ENCODE results near the gene LINGO3. TPM values are rescaled to one million over a fixed set of nuclear protein-coding genes. Genes with fewer than 3 reads are reported as not detected.

LINGO3 gene
- total RNA-seq, 6 experiments from 2014 or later = not detected

- Histone ChIP-seq H3K4me1 (no peaks in the 10 kb centered on the region), H3K27me3 (peaks cover 0 to 7% of the 10 kb centered on the region in 2 donors), H3K9me3 (no peaks in the 10 kb centered on the region), H3K4me3 (no peak overlapping the region), H3K36me3 (no peaks in the 10 kb centered on the region), H3K27ac (no peak overlapping the region)
- TF ChIP-seq POLR2A (IDR thresholded peaks at IDR 0.05) (no peak), CTCF (IDR thresholded peaks at IDR 0.05) (no peak)
- DNase-seq (no peak), ATAC-seq (no peak)
- 39% methylated on average over 20 of the region's 28 CpGs for whole genome bisulfite sequencing (ENCODE audit: insufficient coverage, low coverage, low lambda C conversion rate, missing lambda C conversion rate)
- intact Hi-C loops (cut with DNase I) = loop anchor here in 1 of 2 donors (10.0 kb wide), 1 partner anchor 78 kb away; the partner anchor contains the start of genes PLEKHJ1 and SF3A2
Observed at GRCh38 chr19:2312820-2313501, 5.0 kb upstream of the LINGO3 start.

- no peaks in the 10 kb centered on the region for H3K9me3 ChIP-seq
- intact Hi-C loops (cut with DNase I) = loop anchor here in 1 of 2 donors (10.0 kb wide), 1 partner anchor 76 kb away; the partner anchor contains the start of genes PLEKHJ1 and SF3A2
- no peak overlapping the region for H3K27ac ChIP-seq
- no peak for ATAC-seq
- H3K4me3 ChIP-seq = no peak overlapping the region
- H3K36me3 ChIP-seq = no peaks in the 10 kb centered on the region
- peaks cover 0 to 7% of the 10 kb centered on the region in 2 donors for H3K27me3 ChIP-seq
- no peak for DNase-seq
- no peaks in the 10 kb centered on the region for H3K4me1 ChIP-seq
- no peak for TF ChIP-seq CTCF (IDR thresholded peaks at IDR 0.05)
- TF ChIP-seq POLR2A (IDR thresholded peaks at IDR 0.05) = no peak
- WGBS (ENCODE audit: insufficient coverage, low coverage, low lambda C conversion rate, missing lambda C conversion rate) = 89% methylated on average over 4 of the region's 4 CpGs
Observed at GRCh38 chr19:2311093-2311492, 3.1 kb upstream of the LINGO3 start.

- no peaks in the 10 kb centered on the region for H3K4me1 ChIP-seq
- peaks cover 0 to 7% of the 10 kb centered on the region in 2 donors for H3K27me3 ChIP-seq
- WGBS (ENCODE audit: insufficient coverage, low coverage, low lambda C conversion rate, missing lambda C conversion rate) = no CpG with 5 or more reads among the region's 17 CpGs
- peak in 2 of 4 donors; percentile 12 to 17 for ATAC-seq
- H3K27ac ChIP-seq = no peak overlapping the region
- H3K4me3 ChIP-seq = no peak overlapping the region
- H3K9me3 ChIP-seq = no peaks in the 10 kb centered on the region
- intact Hi-C loops (cut with DNase I) = loop anchor here in 1 of 2 donors (10.0 kb wide), 1 partner anchor 75 kb away; the partner anchor contains the start of genes PLEKHJ1 and SF3A2
- DNase-seq = no peak
- no peaks in the 10 kb centered on the region for H3K36me3 ChIP-seq
- TF ChIP-seq POLR2A (IDR thresholded peaks at IDR 0.05) = no peak
- TF ChIP-seq CTCF (IDR thresholded peaks at IDR 0.05) = no peak
Observed at GRCh38 chr19:2309734-2310362, 1.9 kb upstream of the LINGO3 start.

GRCh38 chr19:2307518-2308012 lies 389 bp downstream of the LINGO3 start:
- no peak for ATAC-seq
- H3K9me3 ChIP-seq = no peaks in the 10 kb centered on the region
- intact Hi-C loops (cut with DNase I) = no loop called here
- DNase-seq = no peak
- TF ChIP-seq CTCF (IDR thresholded peaks at IDR 0.05) (no peak), POLR2A (IDR thresholded peaks at IDR 0.05) (no peak)
- peaks cover 0 to under 1% of the 10 kb centered on the region in 2 donors for H3K27me3 ChIP-seq
- H3K27ac ChIP-seq = no peak overlapping the region
- no peak overlapping the region for H3K4me3 ChIP-seq
- 16% methylated on average over 5 of the region's 33 CpGs for WGBS (ENCODE audit: insufficient coverage, low coverage, low lambda C conversion rate, missing lambda C conversion rate)
- H3K4me1 ChIP-seq = no peaks in the 10 kb centered on the region
- H3K36me3 ChIP-seq = no peaks in the 10 kb centered on the region
